Suprapubic skin (tissue), 4 donors: Measurements from ENCODE around the gene FRMD4A. TPM values are rescaled to one million over a fixed set of nuclear protein-coding genes. Genes with fewer than 3 reads are reported as not detected.

Experiments
- DNase-seq, 2 donors: peaks; one replicate each; pipeline ENCODE4 v3.0.0-alpha.2; 2019; ENCODE audit warnings: low spot score in 2 of 2
- H3K27ac ChIP-seq: fragments of 200-600 bp; sonication (generic); one replicate; pipeline ENCODE4 v1.5.1; 2019
- H3K27me3 ChIP-seq: fragments of 200-600 bp; sonication (generic); one replicate; pipeline ENCODE4 v1.5.1; 2019
- H3K36me3 ChIP-seq: fragments of 200-600 bp; sonication (generic); one replicate; pipeline ENCODE4 v1.5.1; 2019
- H3K4me1 ChIP-seq: fragments of 200-600 bp; sonication (generic); one replicate; pipeline ENCODE4 v1.5.1; 2019
- H3K4me3 ChIP-seq: fragments of 200-600 bp; sonication (generic); one replicate; pipeline ENCODE4 v1.5.1; 2019; ENCODE audit warnings: mild to moderate bottlenecking
- H3K9me3 ChIP-seq: fragments of 200-600 bp; sonication (generic); one replicate; pipeline ENCODE4 v1.5.1; 2019
- CTCF ChIP-seq, 2 donors: fragments of 200-600 bp in 1 of 2; fragments of 450-650 bp in 1 of 2; sonication (generic) in 1 of 2; IDR thresholded peaks; one replicate each; pipeline ENCODE4 v1.5.1; 2016 to 2019; ENCODE audit warnings: antibody characterized with exemption in 2 of 2, mild to moderate bottlenecking in 1 of 2, moderate library complexity in 1 of 2
- EP300 ChIP-seq: sonication (generic); formaldehyde crosslinking; IDR thresholded peaks from one replicate; pipeline ENCODE4 v1.6.1; 2017; ENCODE audit warnings: antibody characterized with exemption
- POLR2A ChIP-seq, 2 donors: fragments of 450-650 bp; IDR thresholded peaks; one replicate each; pipeline ENCODE4 v1.6.1; 2017; ENCODE audit warnings: antibody characterized with exemption in 2 of 2, mild to moderate bottlenecking in 2 of 2, moderate library complexity in 2 of 2
- POLR2AphosphoS5 ChIP-seq, 3 donors: sonication (generic); formaldehyde crosslinking; IDR thresholded peaks; one replicate each; pipeline ENCODE4 v1.6.1; 2017; ENCODE audit warnings: antibody characterized with exemption in 3 of 3
- WGBS: methylation state at CpG from one replicate; pipeline ENCODE4 v1.1.5; 2018; 5-methylcytosine and 5-hydroxymethylcytosine counted together
- total RNA-seq, 4 donors: library from RNA; depleted of rRNA; stranded (reverse); fragments of >200 nt; gene quantifications; one replicate each; pipeline ENCODE4 v1.1.0, GENCODE V29; 2016

FRMD4A gene
- total RNA-seq, 4 donors from 2014 or later: 27.4 to 86.3 (median 58.0) TPM

- no peak for DNase-seq
- WGBS: 53% methylated on average over 7 of the region's 7 CpGs
- no peak for TF ChIP-seq POLR2AphosphoS5 (IDR thresholded peaks at IDR 0.05)
- TF ChIP-seq EP300: no peak
- no peak for TF ChIP-seq CTCF (IDR thresholded peaks at IDR 0.05)
- no peak for TF ChIP-seq POLR2A (IDR thresholded peaks at IDR 0.05)
- H3K4me1 ChIP-seq: peaks cover 12% of the 10 kb centered on the region
- peak overlapping the region; percentile 18 for H3K27ac ChIP-seq
- no peaks in the 10 kb centered on the region for H3K27me3 ChIP-seq
- no peaks in the 10 kb centered on the region for H3K9me3 ChIP-seq
- no peaks in the 10 kb centered on the region for H3K36me3 ChIP-seq
- no peak overlapping the region for H3K4me3 ChIP-seq
Observed at GRCh38 chr10:13882119-13882711, 448.5 kb downstream of the FRMD4A start.

- H3K4me1 ChIP-seq: peaks cover 15% of the 10 kb centered on the region
- H3K4me3 ChIP-seq: no peak overlapping the region
- H3K27ac ChIP-seq: no peak overlapping the region
- H3K36me3 ChIP-seq: no peaks in the 10 kb centered on the region
- H3K9me3 ChIP-seq: no peaks in the 10 kb centered on the region
- DNase-seq: no peak
- H3K27me3 ChIP-seq: no peaks in the 10 kb centered on the region
- WGBS: 80% methylated on average over 3 of the region's 3 CpGs
- TF ChIP-seq EP300: no peak
- no peak for TF ChIP-seq POLR2AphosphoS5 (IDR thresholded peaks at IDR 0.05)
- TF ChIP-seq CTCF (IDR thresholded peaks at IDR 0.05): no peak
- no peak for TF ChIP-seq POLR2A (IDR thresholded peaks at IDR 0.05)
Observed at GRCh38 chr10:13880760-13881159, 450.0 kb downstream of the FRMD4A start.

DNA sequence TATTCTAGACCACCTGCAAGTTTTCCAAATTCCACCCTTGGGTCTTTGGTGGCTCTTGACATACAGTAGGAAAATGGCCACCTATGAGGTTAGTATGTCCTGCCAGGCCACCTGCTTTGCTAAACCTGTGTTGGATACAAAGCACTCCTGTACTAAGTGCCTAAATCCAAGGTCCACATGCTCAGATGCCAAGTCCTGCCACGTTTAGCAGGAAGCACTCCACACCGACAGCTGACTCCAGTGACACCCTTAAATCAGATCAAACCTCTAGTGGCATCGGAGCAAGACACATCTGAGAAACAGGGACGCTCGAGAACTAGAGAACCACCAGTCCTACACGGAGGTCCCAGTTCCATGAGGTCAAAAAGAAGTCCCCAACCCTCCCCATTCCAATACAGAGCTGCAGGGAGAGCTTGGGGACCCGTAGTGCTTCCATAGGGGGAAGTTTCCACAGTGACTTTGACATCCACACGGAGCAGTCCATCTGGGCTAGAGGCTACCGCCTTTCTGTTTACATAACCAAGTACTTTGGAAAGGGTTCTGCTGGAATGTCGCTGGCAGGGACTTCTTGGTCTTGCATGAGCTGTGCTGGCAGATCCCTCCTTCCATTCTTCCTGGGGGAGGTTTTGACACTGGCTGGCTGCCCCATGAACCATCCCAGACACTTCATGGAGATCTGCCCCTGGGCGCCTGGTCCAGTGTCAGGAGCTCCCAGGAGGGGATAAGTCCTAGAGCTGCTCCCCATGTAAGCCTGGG lies 453.4 kb downstream of the FRMD4A start:
- H3K4me1 ChIP-seq: peaks cover 15% of the 10 kb centered on the region
- 50% methylated on average over 9 of the region's 11 CpGs for WGBS
- peak in 1 of 2 donors; percentile 74 for DNase-seq
- H3K9me3 ChIP-seq: no peaks in the 10 kb centered on the region
- H3K36me3 ChIP-seq: no peaks in the 10 kb centered on the region
- no peak overlapping the region for H3K27ac ChIP-seq
- no peaks in the 10 kb centered on the region for H3K27me3 ChIP-seq
- H3K4me3 ChIP-seq: no peak overlapping the region
- TF ChIP-seq POLR2AphosphoS5 (IDR thresholded peaks at IDR 0.05): no peak
- no peak for TF ChIP-seq POLR2A (IDR thresholded peaks at IDR 0.05)
- TF ChIP-seq CTCF (IDR thresholded peaks at IDR 0.05): no peak
- TF ChIP-seq EP300: no peak

- peak overlapping the region; percentile 22 for H3K27ac ChIP-seq
- H3K36me3 ChIP-seq: no peaks in the 10 kb centered on the region
- 83% methylated on average over 6 of the region's 6 CpGs for WGBS
- no peaks in the 10 kb centered on the region for H3K27me3 ChIP-seq
- H3K4me1 ChIP-seq: peaks cover 10% of the 10 kb centered on the region
- TF ChIP-seq EP300 (no peak), POLR2A (IDR thresholded peaks at IDR 0.05) (no peak), POLR2AphosphoS5 (IDR thresholded peaks at IDR 0.05) (no peak), CTCF (IDR thresholded peaks at IDR 0.05) (no peak)
- no peak overlapping the region for H3K4me3 ChIP-seq
- DNase-seq: no peak
- H3K9me3 ChIP-seq: no peaks in the 10 kb centered on the region
Observed at GRCh38 chr10:13873196-13873595, 457.5 kb downstream of the FRMD4A start.

- Histone ChIP-seq H3K36me3 (no peaks in the 10 kb centered on the region), H3K4me1 (peaks cover 5% of the 10 kb centered on the region), H3K27me3 (no peaks in the 10 kb centered on the region), H3K4me3 (no peak overlapping the region), H3K9me3 (no peaks in the 10 kb centered on the region), H3K27ac (no peak overlapping the region)
- no peak for DNase-seq
- TF ChIP-seq POLR2A (IDR thresholded peaks at IDR 0.05) (no peak), POLR2AphosphoS5 (IDR thresholded peaks at IDR 0.05) (no peak), CTCF (IDR thresholded peaks at IDR 0.05) (no peak), EP300 (no peak)
- 61% methylated on average over 9 of the region's 9 CpGs for WGBS
Observed at GRCh38 chr10:13872411-13872810, 458.3 kb downstream of the FRMD4A start.
